Peyer's patch (tissue), 4 donors: ENCODE measurements around the gene UQCR11.

Source experiments
- POLR2A ChIP-seq, 2 donors: fragments of 450-650 bp; IDR thresholded peaks; one replicate each; pipeline ENCODE4 v1.5.1; 2017; ENCODE audit warnings: antibody characterized with exemption in 2 of 2, mild to moderate bottlenecking in 2 of 2, moderate library complexity in 2 of 2
- TF ChIP-seq, protein P1 (sequence below), 6 experiments: fragments of 450-650 bp in 4 of 6; fragments of 200-600 bp in 2 of 6; sonication (generic) in 1 of 6; IDR thresholded peaks; one replicate each; pipeline ENCODE4 v1.5.1; 2017 to 2019; ENCODE audit warnings: antibody characterized with exemption in 6 of 6, mild to moderate bottlenecking in 3 of 6, moderate library complexity in 1 of 6

DNA sequence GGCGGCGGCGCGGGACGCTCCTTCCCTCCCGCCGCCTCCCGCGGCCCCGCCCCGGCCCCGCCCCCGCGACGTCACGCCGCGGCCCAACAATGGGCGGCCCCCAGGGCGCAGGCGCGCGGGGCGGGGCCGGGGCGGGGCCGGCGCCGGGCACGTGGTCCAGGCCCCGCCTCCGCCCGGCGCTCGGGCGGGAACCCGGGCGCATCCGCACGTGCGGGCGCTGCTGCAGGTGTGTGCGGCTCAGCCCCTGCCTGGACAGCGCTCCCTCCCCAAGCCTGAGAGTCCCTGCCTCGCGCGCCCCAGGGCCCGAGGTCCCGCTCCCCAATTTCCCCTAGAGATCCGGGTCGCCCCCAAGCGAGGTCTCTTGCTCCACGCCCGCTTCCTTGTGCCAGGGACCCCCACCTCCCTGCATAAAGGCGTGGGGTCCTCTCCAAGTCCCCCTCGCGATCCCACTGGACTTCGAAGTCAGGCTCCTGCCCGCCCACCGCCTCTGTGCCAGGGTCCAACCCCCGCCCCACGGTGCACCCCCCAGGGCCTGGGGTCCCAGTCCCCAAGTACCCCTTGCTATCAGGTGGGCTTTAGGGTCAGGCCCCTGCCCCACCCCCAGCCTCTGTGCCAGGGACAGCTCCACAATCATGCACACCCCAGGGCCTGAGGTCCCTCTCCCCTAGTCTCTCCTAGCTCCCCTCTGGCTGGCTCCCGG is 36.8 kb downstream of the UQCR11 start, which contains the start of gene MEX3D:
- TF ChIP-seq, protein P1, sequence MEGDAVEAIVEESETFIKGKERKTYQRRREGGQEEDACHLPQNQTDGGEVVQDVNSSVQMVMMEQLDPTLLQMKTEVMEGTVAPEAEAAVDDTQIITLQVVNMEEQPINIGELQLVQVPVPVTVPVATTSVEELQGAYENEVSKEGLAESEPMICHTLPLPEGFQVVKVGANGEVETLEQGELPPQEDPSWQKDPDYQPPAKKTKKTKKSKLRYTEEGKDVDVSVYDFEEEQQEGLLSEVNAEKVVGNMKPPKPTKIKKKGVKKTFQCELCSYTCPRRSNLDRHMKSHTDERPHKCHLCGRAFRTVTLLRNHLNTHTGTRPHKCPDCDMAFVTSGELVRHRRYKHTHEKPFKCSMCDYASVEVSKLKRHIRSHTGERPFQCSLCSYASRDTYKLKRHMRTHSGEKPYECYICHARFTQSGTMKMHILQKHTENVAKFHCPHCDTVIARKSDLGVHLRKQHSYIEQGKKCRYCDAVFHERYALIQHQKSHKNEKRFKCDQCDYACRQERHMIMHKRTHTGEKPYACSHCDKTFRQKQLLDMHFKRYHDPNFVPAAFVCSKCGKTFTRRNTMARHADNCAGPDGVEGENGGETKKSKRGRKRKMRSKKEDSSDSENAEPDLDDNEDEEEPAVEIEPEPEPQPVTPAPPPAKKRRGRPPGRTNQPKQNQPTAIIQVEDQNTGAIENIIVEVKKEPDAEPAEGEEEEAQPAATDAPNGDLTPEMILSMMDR (IDR thresholded peaks at IDR 0.05) = no peak
- no peak for TF ChIP-seq POLR2A (IDR thresholded peaks at IDR 0.05)
